Uterus (tissue), 2 donors: ENCODE results near the gene CALN1.

Experiments
- CTCF ChIP-seq, 4 experiments: fragments of 200-600 bp in 2 of 4; fragments of 450-650 bp in 2 of 4; sonication (generic) in 2 of 4; IDR thresholded peaks; one replicate each; pipeline ENCODE4 v1.5.1; 2016 to 2019; ENCODE audit warnings: antibody characterized with exemption in 4 of 4, mild to moderate bottlenecking in 2 of 4, moderate library complexity in 1 of 4
- POLR2A ChIP-seq, 2 donors: fragments of 450-650 bp; IDR thresholded peaks; one replicate each; pipeline ENCODE4 v1.6.1; 2016; ENCODE audit warnings: antibody characterized with exemption in 2 of 2, mild to moderate bottlenecking in 1 of 2, moderate library complexity in 1 of 2

DNA sequence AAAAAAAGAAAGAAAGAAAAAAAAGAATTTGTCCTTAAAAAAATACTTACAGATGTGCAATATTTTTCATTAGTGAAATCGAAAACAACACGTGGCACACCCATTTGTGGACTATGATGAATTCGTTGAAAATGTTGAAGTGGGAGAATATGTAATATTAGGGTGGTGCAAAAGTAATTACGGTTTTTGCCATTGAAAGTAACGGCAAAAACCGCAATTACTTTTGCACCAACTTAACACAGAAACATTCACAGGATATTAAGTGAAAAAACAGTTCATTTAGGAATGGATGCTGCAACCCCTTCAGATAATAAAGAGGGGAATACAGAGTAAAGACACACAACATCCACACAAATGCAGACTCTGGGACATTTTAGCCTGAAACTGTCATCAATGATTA lies 96.0 kb downstream of the CALN1 start:
- TF ChIP-seq CTCF (IDR thresholded peaks at IDR 0.05) (no peak), POLR2A (IDR thresholded peaks at IDR 0.05) (no peak)
